ENCODE results near the gene ATXN1.

DNA sequence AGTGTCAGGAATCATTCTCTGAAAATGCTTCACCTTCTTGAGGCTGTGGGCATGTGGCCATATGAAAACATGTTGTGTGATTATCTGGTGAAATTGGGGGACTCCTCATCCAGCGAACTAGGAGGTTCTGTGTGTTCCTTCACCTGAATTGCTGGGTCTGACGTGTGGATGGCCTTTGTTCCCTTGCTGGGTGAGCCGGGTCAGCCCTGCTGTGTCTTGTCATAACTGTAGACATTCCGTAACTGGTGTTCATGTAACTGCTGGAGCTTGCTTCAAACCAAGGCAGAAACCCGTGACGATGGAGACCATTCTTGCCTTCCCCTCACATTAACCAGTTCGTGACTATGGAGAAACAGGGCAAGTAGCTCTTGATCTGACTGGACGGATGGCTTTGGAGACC is 399.4 kb downstream of the ATXN1 start:
- TF ChIP-seq, protein P1, sequence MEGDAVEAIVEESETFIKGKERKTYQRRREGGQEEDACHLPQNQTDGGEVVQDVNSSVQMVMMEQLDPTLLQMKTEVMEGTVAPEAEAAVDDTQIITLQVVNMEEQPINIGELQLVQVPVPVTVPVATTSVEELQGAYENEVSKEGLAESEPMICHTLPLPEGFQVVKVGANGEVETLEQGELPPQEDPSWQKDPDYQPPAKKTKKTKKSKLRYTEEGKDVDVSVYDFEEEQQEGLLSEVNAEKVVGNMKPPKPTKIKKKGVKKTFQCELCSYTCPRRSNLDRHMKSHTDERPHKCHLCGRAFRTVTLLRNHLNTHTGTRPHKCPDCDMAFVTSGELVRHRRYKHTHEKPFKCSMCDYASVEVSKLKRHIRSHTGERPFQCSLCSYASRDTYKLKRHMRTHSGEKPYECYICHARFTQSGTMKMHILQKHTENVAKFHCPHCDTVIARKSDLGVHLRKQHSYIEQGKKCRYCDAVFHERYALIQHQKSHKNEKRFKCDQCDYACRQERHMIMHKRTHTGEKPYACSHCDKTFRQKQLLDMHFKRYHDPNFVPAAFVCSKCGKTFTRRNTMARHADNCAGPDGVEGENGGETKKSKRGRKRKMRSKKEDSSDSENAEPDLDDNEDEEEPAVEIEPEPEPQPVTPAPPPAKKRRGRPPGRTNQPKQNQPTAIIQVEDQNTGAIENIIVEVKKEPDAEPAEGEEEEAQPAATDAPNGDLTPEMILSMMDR (IDR thresholded peaks at IDR 0.05) = no peak
- TF ChIP-seq, protein P2, sequence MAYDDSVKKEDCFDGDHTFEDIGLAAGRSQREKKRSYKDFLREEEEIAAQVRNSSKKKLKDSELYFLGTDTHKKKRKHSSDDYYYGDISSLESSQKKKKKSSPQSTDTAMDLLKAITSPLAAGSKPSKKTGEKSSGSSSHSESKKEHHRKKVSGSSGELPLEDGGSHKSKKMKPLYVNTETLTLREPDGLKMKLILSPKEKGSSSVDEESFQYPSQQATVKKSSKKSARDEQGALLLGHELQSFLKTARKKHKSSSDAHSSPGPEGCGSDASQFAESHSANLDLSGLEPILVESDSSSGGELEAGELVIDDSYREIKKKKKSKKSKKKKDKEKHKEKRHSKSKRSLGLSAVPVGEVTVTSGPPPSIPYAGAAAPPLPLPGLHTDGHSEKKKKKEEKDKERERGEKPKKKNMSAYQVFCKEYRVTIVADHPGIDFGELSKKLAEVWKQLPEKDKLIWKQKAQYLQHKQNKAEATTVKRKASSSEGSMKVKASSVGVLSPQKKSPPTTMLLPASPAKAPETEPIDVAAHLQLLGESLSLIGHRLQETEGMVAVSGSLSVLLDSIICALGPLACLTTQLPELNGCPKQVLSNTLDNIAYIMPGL (CRISPR knock-in tag; IDR thresholded peaks at IDR 0.05; ENCODE audit: borderline replicate concordance) = no peak
- no peak for TF ChIP-seq SREBF2 (IDR thresholded peaks at IDR 0.05)
- TF ChIP-seq, protein P3, sequence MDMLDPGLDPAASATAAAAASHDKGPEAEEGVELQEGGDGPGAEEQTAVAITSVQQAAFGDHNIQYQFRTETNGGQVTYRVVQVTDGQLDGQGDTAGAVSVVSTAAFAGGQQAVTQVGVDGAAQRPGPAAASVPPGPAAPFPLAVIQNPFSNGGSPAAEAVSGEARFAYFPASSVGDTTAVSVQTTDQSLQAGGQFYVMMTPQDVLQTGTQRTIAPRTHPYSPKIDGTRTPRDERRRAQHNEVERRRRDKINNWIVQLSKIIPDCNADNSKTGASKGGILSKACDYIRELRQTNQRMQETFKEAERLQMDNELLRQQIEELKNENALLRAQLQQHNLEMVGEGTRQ (IDR thresholded peaks at IDR 0.05) = no peak
- TF ChIP-seq CEBPB (IDR thresholded peaks at IDR 0.05) = no peak
- no peak for TF ChIP-seq RCOR1 (IDR thresholded peaks at IDR 0.05; ENCODE audit: low read depth, low read length)
- no peak for TF ChIP-seq POLR2A (IDR thresholded peaks at IDR 0.05; ENCODE audit: low read length)
- no peak for TF ChIP-seq EHF (CRISPR knock-in tag; IDR thresholded peaks at IDR 0.05)
- no peak for TF ChIP-seq ZFP36 (IDR thresholded peaks at IDR 0.05; ENCODE audit: borderline replicate concordance, partially characterized antibody)
- TF ChIP-seq SMC3 (IDR thresholded peaks at IDR 0.05) = no peak
- no peak for TF ChIP-seq EP300 (IDR thresholded peaks at IDR 0.05)
- TF ChIP-seq CHD2 (IDR thresholded peaks at IDR 0.05; ENCODE audit: low read length, partially characterized antibody) = no peak
- TF ChIP-seq KDM1A (IDR thresholded peaks at IDR 0.05; ENCODE audit: low read depth) = no peak
